GM18867 (cell line): Measurements from ENCODE around the gene ATAD2B.

ENCODE experiments used
- ATAC-seq: cut with Tn5 transposase; IDR thresholded peaks from one replicate; pipeline ENCODE4 v1.9.1; 2021; ENCODE audit warnings: mild to moderate bottlenecking, moderate library complexity; ENCODE audit not compliant: unreplicated experiment

Gene ATAD2B

DNA sequence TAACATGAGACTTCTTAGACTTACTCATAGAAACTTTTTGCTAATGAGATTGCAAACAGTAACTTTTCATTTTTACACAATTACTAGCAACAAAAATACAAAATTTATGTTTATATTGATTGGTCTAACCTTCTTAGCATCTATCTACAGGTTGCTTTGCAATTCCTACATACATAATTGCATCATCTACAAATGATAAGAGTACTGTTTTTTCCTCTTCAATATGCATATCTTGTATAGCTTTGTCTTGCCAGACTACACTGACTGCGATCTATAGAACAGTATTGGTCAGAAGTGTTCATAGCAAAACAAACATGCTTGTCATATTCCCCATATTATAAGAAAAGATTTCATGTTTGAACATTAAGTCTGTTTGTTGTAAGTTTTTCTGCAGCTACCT lies 87.9 kb downstream of the ATAD2B start:
- no peak for ATAC-seq

DNA sequence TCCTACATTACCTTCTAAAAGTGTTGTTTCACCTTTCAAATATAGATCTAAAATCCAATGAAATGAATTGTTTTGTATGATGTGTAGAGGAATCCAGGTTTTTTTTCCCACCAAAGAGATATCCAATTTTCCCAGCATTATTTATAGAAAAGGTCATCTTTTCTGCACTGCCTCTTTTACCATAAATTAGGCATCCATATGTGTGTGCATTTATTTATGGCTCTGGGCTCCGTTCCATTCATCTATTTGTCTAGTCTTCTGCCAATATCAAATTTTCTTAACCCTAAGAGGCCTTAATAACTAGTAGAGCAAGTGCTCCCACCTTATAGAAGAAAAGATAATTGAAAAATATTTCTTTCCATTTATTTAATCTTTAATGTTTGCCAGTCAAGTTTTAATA lies 88.3 kb downstream of the ATAD2B start:
- no peak for ATAC-seq

DNA sequence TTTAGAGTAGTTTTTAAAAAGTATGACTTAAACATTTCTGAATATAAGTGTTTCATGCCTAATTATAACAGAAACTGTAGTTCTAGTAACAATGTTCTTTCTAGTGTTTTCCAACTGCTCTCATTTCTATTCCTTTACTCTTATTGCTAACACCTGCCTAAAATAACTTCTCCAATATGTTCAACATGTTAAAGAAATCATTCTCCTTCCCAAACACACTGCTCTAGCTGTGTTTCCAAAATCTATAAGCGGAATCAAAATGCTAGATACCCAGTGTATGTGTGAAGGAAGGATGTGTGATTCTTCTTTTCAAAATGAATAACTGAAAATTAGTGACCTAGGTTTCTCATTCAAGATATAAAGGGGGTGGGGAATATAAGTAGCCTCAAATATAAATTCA lies 89.1 kb downstream of the ATAD2B start:
- ATAC-seq, result no peak

DNA sequence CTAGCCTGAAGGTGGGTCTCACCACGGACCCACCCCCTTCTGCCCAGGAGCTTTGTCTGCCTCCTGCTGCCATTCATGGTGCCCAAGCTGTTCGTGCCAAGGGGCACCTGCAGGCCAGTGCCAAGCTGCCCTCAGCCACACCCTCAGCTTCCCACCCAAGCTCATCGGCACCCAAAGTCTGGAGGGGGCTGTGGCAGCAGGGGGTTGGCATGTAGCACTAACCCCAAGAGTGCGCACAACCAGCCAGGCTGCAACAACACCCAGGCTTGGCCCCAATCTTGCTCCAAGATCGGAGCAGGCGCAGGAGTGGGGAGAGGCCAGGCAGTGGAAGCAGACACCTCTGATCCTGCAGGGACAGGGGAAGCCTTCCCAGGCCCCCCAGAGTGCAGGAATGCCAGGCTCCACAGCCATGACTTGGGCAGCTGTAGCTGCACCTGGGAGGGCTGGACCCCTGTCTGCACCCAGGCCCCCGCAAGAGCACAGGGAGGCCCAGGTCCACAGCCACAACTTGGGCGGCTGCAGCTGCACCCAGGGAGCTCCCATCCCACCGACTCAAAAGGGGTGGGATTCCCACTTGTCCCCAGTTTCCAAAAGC lies 89.9 kb downstream of the ATAD2B start:
- ATAC-seq, result no peak

DNA sequence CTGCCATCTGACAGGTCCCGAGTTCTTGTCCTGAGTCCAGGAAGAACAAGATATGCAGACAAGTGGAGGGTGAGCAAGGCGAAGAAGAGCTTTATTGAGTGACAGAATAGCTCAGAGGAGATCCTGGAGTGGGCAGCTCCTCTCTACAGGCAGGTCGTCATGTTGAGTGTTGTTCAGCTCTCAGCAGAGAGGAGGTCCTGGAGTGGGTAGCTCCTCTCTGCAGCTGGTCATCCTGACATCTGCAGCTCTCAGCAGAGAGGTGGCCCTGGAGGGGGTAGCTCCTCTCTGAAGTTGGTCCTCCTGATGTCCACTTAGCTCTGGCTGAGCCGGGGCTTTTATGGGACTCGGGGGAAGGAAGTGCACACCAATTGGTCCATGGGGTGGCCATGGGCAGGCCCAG lies 90.4 kb downstream of the ATAD2B start:
- ATAC-seq, result no peak

DNA sequence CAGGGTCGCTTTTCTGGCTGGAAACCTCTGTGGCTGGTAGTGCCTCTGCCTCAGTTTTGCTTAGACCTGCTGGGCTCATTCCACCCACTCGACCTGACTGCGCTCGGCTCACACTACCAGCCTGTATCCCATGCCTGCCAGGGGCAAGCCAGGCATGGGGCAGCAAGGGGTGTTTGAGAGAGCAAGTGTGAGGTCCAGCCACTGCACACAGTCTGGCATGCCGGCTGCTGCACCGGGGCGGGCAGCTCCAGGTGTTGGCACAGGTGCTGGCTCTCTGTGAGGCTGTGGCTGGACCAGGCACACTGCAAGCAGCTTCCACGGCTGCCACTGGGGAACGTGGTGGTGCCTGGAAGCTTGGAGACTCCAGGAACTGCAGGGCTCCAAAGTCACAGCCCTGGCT lies 90.9 kb downstream of the ATAD2B start:
- no peak for ATAC-seq

DNA sequence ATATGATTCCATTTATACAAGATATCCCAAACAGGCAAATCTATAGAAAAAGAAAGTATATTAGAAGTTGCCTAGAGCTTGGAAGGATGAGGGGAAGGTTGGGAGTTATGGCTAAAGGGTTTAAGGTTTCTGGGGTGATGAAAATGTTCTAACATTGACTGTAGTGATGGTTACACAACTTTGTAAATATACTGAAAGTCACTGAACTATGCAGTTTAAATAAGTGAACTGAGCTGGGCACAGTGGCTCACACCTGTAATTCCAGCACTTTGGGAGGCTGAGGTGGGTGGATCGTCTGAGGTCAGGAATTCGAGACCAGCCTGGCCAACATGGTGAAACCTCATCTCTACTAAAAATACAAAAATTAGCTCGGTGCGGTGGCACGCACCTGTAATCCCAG lies 91.5 kb downstream of the ATAD2B start:
- ATAC-seq, result no peak

DNA sequence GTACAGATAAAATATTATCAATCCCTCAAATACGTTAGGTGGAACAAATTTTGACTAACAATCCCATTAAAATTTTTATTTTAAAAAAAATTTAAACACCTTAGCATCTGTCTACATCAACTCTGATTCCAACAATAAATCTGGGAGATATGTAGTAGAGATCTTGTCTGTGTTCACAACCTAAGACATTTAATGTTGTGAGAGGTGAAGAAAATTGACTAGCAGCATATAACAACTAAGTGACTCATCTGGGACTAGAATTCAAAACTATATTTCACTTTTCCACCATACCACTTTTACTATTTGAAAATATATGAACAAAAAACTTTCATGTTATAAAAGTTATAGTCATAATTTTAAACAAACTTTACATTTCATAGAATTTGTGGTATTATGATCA lies 97.9 kb downstream of the ATAD2B start:
- no peak for ATAC-seq

DNA sequence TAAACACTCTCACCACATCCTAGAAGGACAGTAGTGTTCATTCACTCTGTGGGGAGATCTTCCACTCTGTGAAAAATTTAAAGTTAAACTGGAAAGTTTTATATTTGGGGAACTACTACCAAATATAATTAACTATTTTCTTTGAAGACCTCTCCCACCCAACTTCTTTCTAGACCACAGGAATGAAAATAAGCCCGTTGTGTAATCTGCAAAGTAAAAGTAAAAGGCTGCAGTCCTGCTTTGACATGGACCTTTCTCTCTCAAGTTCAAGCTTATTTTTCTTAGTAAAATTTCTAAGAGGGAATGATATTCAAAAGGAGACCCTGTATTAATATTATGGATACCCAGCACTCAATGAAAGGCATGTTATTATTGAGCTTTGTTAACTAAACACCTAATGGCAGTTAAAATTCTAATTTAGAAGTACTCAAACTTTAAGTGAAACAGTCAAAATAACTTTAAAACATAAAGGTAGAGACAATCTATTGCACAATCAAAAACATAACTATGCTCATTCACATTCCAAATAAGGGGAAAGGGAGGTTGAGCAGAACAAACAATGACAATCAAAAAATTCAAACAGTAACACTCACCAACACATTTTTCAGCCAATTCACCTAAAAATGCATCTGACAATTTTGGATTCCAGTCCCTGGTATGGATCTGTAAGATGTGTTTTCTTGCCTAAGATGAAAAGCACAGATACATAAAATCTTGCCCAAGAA lies 98.5 kb downstream of the ATAD2B start:
- no peak for ATAC-seq

DNA sequence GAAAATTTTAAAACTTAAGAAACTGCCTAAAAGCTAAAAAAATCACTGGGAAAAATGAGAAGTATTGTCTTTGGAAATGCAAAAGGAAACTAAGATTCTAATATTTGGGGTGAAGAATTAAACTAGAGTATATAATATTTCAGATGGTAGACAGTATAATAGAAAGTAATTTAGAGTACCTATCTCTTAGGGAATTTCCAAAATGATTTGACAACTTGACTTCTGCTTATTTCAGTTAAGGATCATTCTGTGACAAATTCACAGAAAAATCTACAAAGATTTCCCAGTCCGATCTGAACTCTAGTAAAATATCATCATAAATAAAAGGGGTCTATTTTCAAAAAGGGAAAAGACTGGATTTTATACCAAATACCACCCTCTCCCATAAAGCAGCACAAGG lies 99.6 kb downstream of the ATAD2B start:
- no peak for ATAC-seq

DNA sequence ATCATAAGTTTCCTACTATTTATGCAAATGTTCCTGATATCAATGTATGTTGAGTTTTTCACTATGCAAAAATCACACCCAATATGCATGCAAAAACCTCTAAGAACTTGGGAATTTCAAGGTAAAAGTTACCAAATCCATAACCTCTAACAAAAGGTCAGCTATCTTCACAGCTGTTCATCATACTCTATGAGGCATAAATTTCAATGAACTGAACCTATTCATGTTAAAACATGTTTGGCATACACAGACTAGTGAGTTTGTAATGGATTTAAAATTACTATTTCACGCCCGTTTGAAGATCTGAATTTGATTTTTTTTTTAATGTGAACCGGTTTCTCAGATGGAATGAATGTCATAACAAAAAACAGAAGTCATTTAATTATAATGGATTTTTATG lies 100.2 kb downstream of the ATAD2B start:
- ATAC-seq, result no peak

DNA sequence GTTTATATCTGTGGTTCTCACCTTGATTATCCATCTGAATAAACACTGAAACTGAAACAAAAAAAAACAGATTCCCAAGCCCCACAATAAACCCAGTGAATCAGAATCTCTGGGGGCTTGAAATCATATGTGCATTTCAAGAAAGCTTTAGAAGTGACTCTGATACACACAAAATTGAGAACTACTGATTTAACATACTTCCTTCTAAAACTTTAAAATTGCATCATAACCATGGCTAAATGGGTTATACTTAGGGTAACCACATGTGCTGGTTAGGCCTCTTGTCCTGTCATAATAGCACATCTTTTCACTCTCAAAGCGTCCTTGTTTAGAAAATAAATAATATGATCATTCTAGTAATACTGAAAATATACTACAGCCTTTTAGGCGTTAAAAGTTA lies 100.9 kb downstream of the ATAD2B start:
- no peak for ATAC-seq

DNA sequence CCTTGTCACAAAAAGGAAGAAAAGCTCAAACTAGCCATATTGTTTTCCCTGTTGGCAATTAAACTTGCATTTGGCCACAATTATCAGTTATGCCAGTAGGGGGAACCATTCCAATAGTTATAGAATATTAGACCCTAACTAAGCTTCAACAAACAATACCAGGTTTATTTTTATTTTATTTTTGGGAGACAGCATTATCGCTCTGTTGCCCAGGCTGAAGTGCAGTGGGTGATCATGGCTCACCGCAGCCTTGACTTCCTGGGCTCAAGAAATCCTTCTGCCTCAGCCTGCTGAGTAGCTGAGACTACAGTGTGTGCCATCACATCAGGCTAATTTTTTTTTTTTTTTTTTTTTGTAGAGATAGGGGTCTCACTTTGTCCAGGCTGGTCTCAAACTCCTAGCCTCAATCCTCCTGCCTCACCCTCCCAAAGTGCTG lies 102.1 kb downstream of the ATAD2B start:
- peak; percentile 46 for ATAC-seq

DNA sequence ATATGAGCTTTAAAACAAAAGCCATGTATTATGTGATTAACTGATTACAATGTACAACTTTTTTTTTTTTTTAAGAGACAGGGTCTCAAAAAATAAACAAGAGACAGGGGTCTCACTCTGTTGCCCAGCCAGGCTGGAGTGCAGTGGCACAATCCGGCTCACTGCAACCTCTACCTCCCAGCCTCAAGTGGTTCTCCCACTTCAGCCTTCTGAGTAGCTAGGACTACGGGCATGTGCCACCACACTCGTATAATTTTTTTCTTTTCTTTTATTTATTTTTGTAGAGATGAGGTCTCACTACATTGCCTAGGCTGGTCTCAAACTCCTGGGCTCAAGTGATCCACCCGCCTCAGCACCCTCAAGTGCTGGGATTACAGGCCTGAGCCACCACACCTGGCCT lies 103.1 kb downstream of the ATAD2B start:
- no peak for ATAC-seq

DNA sequence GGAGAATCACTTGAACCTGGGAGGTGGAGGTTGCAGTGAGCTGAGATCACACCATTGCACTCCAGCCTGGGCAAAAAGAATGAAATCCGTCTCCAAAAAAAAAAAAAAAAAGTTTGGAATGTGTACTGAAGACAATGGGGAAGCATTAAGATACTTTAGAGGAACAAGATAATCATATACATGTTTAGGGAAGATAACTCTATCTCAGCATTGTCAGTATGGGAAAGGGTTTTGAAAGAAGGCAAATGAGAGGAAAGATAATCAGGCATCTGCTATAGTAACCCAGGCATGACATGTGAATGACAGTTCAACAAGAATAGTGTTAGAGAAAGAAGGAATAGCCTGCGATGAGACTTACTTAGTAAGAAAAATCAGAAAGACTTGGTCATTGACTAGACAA lies 112.0 kb downstream of the ATAD2B start:
- ATAC-seq, result no peak

DNA sequence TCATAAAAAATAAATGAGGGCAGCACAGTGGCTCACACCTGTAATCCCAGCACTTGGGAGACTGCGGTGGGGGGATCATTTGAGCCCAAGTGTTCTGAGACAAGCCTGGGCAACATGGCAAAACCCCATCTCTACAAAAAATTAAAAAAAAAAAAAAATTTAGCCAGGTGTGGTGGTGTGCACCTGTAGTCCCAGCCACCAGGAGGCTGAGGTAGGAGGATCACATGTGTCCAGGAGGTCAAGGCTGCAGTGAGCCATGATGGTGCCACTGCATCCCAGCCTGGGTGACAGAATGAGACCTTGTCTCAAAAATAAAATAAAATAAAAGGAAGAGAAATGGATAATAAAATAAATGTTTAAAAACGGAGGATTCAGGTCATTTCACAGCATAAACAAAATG lies 113.5 kb downstream of the ATAD2B start:
- no peak for ATAC-seq

DNA sequence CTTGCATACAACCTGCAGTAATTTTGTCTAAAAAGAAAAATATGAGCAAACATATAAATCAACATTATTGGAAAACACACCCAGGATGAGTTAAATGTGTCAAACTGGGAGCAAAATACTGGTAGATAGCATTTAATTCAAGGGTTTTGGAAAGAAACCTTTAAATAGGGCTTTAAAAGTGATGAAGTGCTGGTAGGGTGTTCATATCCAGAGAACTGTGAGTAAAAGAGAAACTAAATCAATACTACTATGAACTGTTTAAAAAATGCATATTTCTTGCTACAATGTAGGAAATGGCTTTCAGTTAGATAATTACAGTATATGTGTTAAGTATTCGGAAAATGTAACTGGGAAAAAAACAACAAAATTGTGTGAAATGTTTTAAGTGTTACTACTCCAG lies 117.8 kb downstream of the ATAD2B start:
- ATAC-seq, result no peak

DNA sequence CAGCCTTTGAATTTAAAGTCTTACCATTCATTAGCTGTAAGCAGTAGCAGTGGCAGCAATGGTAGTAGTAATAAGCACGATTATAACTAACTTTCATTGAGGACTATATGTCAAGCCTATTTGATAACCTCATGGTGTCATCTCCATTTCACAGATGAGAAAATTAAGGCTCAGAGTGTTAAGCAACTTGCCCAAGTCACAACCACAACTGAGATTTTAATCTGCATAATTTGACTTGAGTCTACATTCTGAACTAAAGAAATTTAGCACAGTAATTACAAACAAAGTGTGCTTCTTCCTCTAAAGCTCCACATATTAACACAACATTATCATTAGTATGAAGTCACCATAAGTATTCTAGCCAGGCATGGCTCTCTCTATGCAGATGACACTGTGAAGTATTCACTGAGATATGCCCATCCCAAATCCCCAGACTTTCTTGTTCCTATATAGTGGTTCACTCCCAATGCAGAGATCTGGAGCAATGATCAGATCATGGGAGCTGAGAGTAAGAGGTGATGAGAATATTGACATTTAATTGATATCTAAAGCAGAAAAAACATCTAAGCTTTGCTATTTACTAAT lies 120.2 kb downstream of the ATAD2B start:
- ATAC-seq, result no peak

DNA sequence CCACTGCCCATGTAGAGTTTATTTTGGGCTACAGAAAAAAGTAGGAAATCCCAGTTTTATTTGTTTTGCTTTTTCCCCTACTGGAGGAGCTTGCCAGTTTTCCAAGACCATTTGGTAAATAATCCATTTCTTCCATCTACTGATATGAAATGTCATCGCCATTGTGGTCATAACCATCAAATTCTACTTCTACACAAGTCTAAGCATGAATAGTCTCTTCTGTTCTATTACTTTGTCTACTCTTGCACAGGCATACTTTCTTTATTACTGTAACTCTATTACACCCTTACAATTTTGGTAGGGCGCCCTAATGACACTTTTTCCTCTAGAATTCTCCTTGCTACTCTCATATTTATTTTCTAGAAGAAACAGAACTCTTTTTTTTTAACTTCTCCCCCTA lies 120.7 kb downstream of the ATAD2B start:
- ATAC-seq, result no peak

DNA sequence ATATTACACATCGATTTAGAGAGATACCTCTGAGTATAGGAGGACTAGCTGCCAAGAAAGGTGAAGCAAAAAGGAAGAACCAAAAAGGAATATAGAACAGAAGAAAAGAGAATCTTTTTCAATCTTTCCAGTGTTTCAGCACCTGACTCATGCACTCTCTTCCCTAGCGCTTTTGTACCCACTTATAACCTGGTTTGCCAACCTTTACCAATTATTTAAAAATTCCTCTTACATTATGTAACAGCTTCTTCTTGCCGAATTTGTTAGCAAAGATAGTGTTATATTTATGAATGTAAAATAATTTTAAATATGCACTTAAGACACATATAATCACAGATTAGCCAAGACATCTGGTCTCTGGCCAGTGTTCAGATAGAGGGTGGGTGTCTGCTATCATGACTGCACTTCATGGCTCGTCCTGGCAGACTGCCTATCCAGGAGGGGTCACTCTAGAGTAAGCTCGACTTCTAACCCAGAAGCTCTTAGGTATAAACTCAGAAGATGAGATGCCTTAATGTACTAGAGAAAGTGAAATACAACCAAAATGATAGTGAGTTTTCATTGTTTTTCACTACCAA lies 122.9 kb downstream of the ATAD2B start:
- ATAC-seq, result no peak

DNA sequence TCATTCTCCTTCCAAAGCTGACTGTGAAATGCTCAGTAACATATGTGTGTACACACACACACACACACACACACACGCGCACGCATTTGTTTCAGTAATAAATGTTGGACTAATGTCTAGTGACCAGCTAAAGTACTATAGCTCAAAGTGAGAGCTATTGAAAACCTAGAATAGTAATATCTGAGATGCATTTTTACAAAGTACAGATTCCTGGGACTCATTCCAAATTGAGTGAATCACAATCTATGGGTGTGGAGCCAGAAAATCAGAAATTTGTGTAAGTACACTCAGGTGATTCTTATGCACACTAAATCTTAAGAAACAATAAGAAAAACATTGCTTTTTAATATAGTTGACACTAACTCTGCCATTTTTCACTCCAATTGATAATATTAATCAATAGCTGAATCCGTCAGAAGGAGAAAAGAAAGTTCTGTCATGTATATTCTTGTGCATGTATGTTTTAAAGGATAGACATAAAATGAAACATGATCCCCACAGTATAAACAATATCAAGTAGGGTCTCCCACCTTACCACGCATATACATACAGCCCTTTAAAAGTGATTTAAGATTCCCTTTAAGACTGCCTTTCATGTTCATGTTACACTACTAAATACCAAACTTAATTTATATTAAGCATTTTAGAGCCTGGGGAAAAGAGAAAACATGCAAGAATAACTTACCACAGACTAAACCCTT lies 123.5 kb downstream of the ATAD2B start:
- no peak for ATAC-seq

DNA sequence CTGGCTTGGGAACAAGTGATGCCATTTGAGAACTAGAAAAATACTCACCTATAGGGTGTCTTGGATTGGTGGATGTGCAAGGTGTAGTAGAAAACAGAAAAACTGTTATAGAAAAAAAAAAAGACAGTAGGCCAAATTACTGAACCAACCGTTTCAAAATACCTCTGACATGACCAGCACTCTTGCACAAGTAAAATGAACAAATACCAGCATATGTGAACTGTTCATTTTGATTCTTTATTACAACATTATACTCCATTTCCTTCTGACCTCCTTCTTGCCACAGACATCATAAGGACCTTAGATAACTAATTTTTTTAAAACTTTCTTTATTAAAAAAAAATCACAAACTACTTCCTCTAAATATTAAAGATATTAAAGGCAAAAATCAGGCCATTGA lies 125.5 kb downstream of the ATAD2B start:
- no peak for ATAC-seq
